GM19455 (cell line): Measurements from ENCODE around the gene SEC14L1.
"Not testable (repeated sequence)": the region's sequence is repeated elsewhere in the genome, so short reads cannot be mapped to it uniquely, and the experiment has no call there.

Experiments used
- ATAC-seq: cut with Tn5 transposase; IDR thresholded peaks from one replicate; pipeline ENCODE4 v1.9.1; 2021; ENCODE audit not compliant: unreplicated experiment

Gene SEC14L1

DNA sequence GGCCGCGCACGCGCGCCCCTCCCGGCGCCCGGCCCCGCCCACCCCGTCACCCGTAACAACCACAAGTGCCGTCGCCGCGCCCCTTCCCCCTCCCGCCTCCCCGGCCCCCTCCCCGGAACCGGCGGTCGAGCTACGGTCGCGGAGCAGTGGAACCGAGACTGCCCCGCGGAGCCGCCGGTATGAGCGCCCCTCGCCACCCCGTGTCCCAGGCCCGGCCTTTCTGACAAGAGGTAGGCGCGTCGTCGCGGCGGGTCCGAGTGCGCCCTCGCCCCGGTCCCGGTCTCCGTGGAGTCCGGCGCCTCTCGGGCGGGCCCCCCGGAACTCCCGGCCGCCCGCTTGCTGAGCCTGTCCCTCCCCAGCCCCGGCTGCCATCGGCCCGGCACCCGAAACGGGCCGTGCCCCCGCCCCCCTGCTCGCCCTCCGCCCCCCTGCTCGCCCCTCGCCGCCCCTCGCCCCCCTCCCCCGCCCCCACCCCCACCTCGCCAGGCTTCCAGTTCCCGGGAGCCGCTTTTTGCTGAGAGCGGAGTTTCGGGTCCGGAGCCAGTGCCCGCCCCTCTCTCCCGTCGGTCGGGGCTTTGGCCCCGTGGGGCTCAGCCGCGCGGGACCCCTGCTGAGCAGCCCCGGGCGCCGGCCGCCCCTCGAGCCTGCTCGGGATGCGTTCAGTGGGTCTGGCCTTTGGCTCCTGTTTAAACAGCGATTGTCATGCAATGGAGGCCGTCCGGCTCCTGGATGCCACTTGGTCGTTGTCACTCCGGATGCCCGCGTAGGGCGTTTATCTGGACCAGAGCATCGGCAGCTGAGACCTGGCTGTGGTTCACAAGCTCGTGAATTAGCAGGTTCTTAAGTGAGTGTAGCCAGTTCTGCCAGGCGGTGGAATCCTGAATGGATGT lies at the start of gene SEC14L1:
SEC14L1 (plus strand) TSS at position 92 of the 890 bp plus-strand sequence. CDS start 2,628 bp downstream, outside the sequence.
- peak; percentile 35 for ATAC-seq

DNA sequence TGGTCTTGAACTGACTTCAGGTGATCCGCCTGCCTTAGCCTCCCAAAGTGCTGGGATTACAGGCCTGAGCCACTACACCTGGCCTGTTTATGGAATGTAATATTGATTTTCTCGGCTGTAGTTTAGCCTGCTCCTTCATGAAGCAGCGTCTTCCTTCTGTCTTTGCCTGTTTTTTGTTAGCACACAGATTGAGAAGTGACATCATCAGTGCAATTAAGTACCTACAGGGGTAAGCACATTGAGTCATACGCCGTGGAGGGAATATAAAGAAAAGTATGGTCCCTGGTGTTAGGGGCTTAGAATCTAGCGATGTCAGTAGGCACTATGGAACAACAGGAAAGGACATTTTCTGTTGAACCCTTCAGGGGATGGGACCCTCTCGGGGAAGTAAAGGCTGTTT lies 48.7 kb upstream of the SEC14L1 start:
- no peak for ATAC-seq

DNA sequence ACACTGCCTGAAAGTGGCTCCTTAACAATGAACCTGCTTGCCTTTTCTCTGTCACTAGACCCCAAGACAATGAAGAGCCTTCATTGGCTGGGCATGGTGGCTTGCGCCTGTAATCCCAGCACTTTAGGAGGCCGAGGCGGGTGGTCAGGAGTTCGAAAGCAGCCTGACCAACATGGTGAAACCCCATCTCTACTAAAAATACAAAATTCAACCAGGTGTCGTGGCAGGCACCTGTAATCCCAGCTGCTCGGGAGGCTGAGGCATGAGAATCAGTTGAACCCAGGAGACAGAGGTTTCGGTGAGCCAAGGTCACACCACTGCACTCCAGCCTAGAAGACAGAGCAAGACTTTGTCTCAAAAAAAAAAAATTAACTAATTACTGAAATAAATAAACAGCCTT lies 45.3 kb upstream of the SEC14L1 start:
- no peak for ATAC-seq

DNA sequence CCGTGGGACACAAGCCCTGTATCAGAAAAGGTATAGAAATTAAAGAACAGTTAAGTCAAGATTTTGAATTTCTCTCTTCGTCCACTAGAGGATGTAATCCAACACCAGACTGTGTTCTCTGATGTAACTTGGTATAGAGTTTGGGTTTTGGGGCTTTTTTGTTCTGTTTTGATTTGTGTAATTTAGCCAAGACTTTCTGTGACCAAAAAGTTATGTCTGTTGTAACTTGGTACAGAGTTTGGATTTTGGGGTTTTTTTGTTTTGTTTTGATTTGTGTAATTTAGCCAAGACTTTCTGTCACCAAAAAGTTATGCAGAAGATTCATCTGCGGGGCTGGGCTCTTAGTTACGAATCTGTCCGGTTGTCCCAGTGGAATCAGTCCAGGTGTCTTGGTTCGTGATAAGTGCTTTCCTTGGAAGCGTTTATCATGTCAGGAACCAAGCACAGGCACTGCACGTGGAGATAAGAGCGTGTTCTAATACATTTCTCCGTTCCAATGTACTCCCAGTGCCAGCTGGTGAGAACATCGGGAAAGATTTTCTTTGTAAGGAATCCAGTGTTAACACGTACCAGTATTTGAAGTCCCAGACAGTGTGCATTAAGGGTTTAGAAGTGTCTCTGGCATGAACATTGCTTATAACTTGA lies 44.1 kb upstream of the SEC14L1 start:
- ATAC-seq, result no peak

DNA sequence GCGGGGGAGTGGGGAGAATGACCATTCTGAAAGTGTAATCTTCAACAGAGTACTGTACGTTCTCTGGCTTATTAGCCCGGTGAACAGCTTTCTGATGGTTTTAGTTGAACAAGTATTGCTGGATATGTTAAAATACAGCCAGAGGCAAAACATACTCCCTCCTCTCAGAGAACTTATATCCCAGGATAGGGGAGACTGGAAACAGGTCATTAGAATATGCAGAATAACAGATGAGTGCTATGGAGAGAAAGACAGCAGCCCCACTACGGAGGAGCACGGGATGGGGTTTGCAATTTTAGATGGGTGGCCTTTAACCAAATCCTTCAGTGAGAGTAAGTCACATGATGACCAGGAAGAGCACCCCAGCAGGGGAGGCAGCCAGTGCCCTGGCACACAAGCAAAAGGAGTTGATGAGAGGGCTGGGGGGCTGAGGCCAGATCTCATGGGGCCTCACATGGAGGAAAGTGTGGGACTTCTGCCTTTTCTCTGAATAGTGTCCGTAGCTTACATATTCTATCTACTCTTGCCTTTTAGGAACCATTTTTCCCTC lies 43.1 kb upstream of the SEC14L1 start:
- ATAC-seq, result no peak

DNA sequence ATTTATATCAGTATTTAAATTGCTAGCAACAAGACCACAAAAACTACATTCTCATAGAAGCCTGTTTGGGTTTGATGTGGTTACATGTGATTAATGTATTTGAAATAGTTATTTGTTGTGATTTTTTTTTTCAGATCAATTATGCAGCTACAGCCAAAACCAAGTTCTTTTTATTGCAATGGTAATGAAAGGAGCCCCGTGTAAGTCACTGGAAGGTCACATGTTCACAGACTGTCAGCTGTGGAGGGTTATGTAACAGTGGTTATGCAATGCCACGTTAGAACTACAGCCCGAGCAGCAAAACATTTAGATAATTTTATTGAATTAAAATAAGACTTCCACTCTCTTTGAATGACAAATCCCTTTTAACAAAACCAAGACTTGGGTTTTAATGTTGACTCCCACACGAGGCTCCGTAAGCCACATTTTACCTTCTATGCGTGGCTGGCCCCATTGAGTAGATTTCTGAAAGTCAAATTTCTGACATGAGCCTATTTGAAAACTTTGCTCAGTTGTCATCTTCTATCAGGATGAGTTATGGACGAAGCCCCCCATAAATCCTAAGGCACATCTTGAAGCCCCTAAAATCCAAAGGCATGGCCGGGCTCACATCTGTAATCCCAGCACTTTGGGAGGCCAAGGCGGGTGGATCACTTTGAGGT lies 41.8 kb upstream of the SEC14L1 start:
- ATAC-seq, result no peak

DNA sequence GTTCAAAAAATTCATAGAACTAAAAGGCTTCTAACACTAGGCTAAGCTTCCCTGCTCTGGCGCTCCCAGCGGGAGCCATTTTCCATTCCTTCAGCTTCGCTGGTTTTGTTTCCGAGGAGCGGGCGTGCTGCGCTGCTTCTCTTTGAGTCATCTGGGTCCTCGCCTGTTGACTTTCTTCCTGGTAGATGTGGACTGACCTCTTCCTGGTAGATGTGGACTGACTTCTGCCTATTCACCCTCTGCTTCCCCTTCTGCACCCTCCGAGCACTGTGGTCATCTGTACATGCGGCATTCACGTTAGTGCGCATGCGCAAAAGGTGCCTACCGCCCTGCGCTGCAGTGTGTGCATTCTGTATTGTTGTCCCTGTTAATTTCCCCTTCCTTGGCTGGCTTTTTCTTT lies 40.8 kb upstream of the SEC14L1 start:
- no peak for ATAC-seq

DNA sequence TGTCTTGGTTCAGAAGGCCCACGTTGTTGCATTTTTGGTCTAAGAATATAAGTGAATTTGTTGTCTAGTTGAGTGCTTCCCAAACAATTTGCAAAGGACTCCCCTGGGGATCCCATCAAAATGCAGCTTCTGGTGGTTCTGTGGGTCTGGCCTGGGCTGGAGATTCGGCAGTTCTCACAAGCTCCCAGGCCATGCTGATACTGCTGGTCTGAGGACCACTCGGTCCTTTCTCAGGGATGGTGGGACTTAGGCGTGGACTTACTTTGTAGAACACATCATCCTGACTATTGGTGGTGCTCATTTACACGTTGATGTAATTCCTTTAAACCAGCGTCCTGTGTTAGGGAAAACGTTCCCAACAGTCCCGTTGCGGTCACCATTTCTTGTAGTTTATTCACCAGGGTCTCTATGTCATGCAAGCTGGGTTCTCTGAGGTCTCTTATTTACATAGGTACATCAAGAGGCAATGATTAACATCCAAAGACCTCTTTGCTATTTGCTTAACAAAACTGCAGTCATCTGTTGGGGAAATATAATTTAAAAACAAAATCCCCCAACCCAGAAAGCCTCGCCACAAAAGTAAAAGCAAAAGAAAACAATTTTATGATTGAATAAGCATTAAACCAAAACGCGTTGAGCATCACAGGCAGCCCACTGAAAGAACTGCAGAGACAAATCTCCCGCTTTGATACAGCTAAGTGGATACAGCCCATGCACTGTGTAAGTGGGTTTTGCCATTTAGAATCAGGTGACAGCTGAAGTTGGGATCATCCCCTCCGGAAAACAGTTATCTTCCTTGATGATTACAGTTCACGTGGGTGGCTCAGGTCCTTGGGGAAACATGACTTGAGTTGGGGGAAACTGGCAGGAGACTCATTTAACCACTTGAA lies 39.0 kb upstream of the SEC14L1 start:
- no peak for ATAC-seq

DNA sequence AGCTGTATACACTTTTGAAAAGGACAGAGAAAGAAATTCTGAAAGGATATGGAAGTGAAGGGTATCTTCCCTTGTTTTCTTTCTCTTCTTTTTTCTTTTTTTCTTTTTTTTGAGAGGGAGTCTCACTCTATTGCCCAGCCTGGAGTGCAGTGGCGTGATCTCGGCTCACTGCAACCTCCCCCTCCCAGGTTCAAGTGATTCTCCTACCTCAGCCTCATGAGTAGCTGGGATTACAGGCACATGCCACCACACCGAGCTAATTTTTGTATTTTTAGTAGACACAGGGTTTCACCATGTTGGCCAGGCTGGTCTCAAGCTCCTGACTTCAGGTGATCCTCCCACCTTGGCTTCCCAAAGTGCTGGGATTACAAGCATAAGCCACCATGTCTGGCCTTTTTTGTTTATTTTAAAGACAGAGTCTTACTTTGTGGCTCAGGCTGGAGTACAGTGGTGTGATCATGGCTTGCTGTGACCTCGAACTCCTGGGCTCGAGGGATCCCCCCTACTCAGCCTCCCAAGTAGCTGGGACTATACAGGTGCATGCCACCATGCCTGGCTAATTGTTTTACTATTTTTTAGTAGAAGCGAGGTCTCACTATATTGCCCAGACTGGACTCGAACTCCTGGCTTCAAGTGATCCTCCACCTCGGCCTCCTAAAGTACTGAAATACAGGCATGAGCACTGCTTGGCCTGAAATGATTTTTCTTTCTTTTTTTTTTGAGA lies 38.2 kb upstream of the SEC14L1 start:
- not testable (repeated sequence) for ATAC-seq

DNA sequence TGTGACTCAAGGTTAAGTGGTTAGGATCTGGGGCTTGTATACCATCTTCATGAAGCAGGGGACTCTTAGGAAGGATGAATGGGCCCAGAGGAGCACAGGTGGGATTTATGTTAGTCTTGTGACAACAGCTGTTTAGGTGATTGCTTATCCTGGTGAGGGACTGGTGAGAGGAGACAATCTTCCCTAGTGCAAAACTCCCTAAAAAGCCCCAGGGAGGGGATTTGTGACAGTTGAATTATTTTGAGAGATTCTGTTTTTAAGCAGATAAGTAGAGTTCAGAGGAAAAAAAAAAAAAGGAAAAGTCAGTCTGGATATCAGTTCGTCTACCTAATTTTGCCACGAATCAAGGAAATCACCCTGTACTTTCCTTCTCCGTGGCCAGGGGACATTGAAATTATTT lies 35.1 kb upstream of the SEC14L1 start:
- ATAC-seq, result no peak

DNA sequence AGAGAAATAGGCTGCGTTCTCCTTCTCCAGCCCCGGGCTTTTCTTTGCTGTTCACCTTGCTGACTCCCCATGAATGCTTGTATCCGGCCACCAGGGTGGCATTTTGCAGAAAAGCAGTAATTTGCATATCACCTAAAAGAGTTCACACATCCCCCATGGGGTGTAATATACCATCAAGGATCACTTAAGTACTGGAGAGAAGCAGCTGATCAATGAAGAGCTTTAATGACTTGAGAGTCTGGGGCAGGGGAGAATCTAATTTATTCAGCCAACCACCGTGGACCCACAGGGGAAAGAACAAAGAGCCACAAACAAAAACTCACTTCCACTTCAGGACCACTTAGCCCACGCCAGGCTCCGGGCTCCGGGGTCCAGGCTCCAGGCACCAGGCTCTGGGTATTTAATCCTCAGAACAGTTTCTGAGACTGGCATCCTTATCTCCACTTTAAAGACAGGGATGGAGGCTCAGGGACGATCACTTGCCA lies 33.9 kb upstream of the SEC14L1 start:
- no peak for ATAC-seq

DNA sequence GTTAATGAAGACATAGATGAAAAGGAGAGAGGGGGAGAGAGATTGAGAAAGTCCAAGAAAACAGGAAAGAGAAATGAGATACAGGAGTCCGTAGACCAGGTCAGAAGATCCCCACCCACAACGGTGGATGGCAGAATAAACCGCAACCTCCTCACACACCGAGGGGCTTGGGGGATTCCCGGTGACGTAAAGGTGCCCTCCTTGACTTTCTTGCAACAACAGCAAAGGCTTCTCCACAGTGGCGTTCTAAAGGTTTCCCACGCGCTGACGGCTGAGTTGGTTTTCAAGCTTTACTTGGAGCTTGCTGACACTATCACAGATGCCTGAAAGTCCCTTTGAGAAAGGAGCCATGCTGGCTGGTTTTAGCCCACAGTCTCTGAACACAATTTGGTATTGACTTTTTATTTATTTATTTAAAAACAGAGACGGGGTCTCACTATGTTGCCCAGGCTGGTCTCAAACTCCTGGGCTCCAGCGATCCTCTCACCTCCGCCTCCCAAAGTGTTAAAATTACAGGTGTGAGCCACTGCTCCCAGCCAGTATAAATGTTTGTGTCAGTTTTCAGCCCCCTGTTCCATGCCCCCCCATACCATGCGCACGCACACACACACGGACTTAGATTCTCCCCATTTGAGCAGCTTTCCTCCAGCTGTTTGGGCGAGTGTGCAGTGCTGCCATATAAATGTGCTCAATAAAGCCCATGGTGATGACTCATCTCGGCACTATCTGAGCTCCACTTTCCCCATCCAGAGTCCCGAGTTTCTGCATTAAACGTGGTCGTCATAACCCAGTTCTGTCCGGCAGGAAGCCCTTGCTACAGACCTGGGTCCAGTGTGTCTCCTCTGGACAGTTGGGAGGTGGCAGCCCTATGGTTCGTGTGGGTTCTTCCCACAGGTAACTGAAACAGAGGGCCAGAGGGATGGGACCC lies 33.0 kb upstream of the SEC14L1 start:
- no peak for ATAC-seq

DNA sequence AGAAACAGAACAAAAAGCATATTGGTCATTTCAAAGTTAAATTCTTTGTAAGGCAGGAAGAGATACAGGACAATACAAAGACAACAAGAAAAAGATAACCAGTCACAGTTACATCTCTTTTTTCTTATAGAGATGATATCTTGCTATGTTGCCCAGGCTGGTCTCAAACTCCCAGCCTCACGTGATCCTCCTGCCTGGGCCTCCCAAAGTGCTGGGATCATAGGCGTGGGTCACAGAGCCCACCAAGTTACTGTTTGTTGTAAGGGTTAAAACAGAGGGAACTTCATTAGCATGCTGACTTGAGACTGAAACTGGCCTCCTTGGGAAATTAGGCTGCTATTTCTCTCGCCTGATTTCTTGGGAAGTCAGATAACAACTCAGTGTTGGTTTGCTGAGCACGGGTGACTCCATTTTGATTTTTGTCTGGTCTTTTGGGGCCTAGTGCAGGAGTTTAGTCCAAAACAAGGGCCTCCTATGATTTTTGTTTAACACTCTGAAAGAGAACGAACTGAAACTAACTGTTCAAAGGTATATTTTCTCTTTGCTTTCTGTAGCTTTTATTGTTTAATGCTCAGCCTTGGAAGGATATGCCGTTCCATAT lies 31.5 kb upstream of the SEC14L1 start:
- no peak for ATAC-seq

DNA sequence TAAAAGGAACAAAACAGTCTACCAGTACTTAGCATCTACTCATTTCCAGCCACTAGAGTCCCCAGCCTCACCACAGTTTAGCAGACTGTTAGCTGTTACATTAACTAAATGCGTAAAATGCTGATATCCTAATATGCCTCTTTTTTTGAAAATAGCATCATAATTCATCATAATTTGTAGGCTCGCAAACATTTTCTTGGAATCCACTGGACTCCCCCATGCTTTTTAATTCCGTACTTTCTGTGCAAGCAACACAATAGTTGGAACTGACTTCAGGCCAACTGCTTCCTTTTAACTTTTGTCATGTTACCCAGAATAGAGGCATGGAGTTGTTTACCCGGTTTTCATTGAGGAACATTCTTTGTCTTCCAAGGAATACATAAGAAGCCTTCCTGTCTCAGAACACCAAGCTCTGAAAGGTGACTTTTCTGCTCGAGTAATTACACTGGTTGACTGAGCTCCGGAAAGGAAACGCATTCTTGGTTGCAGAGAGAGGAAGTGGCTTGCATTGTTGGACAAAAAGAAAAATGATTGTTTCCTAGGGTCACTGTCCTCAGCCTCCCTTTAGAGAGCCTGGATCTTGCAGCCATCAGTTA lies 30.9 kb upstream of the SEC14L1 start:
- ATAC-seq, result no peak

DNA sequence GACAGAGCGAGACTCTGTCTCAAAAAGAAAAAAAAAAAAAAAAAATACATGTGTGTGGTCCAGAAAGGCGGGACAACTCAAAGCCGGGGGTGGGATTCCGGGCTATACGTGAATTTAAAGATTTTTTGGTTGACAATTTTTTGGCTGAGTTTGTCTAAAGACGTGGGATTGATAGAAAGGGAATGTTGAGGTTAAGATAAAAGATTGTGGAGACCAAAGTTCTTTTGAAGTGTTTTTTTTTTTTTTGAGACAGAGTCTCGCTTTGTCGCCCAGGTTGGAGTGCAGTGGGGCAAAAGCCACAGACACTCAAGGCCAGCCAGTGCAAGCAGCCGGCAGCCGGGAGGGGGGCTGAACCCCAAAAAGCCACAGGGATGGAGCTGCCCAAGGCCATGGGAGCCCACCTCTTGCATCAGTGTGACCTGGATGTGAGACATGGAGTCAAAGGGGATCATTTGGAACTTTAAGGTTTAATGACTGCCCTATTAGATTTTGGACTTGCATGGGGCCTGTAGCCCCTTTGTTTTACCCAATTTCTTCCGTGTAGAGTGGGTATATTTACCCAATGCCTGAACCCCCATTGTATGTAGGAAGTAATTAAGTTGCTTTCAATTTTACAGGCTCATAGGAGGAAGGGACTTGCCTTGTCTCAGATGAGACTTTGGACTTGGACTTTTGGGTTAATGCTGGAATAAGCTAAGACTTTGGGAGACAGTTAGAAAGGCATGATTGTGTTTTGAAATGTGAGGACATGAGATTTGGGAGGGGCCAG lies 29.4 kb upstream of the SEC14L1 start:
- not testable (repeated sequence) for ATAC-seq

DNA sequence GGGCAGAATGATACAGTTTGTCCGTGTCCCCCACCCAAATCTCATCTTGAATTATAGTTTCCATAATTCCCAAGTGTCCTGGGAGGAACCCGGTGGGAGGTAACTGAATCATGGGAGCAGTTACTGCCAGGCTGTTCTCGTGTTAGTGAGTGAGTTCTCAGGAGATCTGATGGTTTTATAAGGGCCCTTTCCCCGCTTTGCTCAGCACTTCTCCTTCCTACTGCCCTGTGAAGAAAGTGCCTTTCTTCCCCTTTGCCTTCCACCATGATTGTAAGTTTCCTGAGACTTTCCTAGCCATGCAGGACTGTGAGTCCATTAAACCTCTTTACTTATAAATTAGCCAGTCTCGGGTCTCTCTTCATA lies 28.9 kb upstream of the SEC14L1 start:
- ATAC-seq, result no peak

DNA sequence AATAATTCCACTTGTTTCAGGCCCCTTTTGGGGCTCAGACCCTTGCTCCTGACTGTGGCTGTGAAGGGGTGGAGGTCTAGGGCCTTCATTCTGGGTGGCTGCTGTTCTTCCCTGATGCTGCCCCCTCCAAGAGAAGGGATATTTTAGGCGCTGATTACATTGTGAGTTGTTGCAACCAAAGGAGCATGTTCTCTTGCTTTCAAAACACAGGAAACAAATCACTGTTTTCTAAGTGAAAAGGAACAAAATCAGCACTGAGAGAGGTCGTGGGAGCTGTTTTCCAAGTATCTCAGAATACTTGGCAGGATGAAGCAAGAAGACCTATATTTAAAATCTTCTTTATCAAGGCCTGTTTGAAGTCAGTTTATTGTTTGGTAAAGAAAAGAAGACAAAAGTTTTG lies 25.3 kb upstream of the SEC14L1 start:
- ATAC-seq, result no peak
